ENCODE measurements around the gene MUC20.
"Not testable (repeated sequence)": the region's sequence is repeated elsewhere in the genome, so short reads cannot be mapped to it uniquely, and the experiment has no call there.

- TF ChIP-seq CTCF (IDR thresholded peaks at IDR 0.05 in 4 of 5, conservative IDR thresholded peaks at IDR 0.05 in 1 of 5); POLR2A (IDR thresholded peaks at IDR 0.05): not testable (repeated sequence)
Observed at GRCh38 chr3:195749101-195749500, 28.3 kb downstream of the MUC20 start.

All from gastrocnemius medialis (tissue), 4 donors.